NK-92 (cell line): ENCODE results near the gene BPGM.

Source experiments
- DNase-seq: peaks from one replicate; lab custom pipeline; 2025; ENCODE audit not compliant: unreplicated experiment; lab: John Stamatoyannopoulos, UW

BPGM gene

DNA sequence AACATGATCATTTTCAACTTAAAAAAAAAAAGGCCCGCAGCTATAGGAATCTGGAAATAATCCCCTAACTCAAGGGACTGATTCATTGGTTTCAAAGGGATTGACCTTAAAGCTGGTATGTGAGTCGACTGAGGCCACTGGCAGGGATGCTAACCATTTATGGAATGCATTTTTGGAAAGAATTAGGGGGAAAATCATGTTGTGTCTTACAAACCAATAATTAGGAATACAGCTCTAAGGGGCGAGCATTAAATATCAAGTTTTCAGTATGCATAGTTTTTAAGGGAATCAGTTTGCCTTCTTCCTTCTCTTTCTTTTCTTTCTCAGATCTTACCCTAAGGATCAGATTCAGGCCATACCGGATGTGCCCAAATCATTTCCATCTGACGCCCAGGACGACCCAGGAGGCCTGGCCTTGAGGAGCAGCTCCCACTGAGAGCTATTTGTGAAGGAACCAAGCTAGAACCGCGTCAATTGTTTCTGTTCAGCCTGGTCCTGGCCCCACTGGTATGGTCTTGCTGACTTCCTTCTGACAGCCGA lies 48.7 kb downstream of the BPGM start:
- DNase-seq, result no peak

GRCh38 chr7:134696261-134696660 lies 49.6 kb downstream of the BPGM start:
- DNase-seq, result no peak

DNA sequence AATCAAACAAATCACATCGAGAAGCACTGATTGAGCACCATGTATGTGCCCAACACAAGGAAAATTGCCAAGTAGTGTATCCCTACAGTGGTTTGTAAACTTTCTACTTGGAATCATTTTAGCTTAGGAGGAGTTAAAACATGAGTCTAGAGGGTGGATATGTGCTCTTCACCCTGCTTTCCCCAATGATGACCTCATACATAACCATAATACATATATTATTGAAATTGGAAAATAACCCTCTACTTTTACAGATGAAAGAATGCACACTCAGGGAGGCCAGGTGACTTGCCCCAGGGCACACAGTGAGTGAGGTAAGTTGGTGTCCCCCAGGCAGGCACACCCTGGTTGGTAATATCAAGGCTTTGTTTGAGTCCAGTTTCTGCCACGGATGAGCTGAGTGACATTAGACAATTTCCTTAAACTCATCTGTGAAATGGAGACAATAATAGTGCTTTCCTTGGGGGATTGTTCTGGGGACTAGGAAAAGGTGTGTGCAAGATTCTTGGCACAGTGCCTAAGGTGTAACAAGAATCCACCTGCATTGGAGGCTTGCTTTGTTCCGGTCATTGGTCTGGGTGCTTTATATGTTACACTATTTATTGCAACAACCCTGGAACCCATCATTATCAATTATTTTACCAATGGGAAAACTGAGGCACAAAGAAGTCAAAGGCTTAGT lies 50.7 kb downstream of the BPGM start:
- no peak for DNase-seq

DNA sequence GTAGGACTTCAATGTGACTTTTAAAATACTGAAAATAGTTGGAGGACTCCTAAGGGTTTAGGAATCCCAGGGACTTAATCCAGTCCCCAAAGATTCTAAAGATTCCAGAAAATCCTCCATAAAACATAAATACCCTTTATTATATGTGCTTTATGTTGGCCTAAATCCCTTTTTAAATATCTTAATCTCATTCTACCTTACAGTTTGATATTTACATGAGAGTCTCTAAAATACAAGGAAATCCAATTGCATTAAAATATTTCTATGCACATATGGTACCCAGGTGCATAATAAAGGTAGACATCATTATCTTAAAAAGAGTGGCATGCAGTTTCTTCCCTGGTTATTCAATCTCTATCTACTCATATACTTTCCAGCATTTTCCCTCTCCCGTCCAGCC lies 51.8 kb downstream of the BPGM start:
- no peak for DNase-seq

- no peak for DNase-seq
These were observed 52.6 kb downstream of the BPGM start for GRCh38 chr7:134699021-134699818.

- DNase-seq, result no peak
These were observed 53.2 kb downstream of the BPGM start for GRCh38 chr7:134699899-134700298.

- DNase-seq, result no peak
These were observed 54.6 kb downstream of the BPGM start for GRCh38 chr7:134701272-134701671.

DNA sequence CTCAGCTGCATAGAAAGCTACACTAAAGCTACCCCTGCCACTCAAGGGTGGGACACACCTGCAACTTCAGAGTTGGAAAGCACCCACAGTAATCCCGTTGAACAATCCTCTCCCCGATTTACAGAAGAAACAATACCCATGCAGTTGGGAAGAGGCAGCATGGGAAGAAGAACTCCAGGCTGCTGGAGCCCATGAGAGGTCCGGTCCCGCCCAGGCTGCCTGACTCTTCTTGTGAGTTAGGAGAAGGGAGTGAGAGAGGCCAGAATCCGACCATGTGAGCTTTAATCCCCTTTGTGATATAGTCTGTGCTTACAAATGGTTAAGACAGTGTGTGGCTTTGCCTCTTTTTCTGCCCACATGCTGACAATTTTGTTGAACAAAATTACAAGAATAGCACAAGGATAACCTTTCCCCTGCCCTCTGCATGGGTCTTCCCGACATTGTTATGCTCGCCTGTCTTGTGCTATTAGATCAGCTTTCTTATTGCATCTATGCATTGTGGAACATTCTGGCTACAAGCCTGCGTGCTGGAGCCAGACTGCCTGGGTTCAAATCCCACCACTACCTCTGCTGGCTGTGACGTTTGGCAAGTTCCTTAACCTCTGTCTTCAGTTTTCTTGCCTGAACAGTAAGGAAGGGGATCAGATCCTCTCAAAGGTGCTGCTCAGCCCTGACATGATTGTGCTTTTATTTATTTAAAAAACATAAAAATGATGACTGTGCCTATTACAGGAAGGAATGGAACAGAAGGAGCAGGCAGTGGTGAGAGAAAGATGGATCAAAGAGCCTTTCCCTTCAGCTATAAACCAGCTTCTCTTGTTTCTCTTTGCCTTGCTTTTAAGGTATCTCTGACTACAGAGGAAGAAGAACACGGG lies 56.0 kb downstream of the BPGM start:
- DNase-seq, result no peak

DNA sequence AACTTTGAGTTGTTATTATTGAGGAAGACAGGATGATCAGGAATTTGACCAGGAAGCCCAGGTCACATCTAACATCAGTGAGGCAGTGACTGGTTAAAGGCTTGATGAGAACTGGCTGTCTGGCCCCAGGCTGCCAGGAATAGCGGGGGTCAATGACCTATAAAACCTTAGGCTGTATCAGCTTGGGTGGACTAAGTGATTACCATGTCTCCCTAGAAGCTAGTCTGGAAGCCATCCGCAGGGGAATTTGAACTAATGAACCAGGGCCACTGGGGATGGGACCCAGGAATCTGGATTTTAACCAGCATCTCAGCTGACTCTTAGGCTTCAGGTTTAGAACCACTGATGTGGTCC lies 56.6 kb downstream of the BPGM start:
- no peak for DNase-seq

DNA sequence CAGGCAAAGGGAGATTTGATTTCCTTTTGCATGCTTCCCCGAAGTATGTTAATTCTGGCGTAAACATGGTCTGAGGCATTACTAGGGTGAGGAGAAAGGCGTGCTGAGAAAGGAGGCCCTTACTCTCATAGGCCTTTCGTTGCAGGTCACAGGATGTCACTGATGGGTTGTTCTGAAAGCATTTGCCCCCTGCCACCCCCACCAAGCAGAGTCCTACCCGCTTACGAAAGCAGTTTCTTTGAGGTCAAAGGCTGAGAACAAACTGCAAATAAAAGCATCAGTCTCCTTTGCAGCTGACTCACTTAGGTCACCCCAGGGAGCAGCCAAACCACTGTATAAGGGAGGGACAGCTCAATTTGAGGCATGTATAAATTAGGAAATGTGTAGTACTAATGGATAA lies 57.1 kb downstream of the BPGM start:
- no peak for DNase-seq

DNA sequence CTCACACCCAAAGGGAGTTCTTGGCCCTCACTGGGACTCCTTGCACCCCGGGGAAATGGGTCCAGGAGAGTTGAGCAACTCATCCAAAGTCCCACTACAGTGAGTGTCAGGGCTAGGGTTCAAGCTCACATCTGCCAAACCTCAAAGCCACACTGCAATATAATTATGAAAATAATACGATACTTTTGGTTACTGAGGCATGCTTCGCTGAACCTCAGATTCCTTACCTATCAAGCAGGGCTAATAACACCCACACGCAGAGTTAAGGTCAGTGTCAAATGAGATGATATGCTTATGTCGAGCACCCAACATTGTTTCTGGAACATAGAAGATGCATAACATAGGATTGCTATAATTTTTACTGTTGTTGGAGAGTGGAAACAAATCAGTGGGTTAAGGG lies 58.2 kb downstream of the BPGM start:
- no peak for DNase-seq

- no peak for DNase-seq
These were observed 59.1 kb downstream of the BPGM start for GRCh38 chr7:134705716-134706115.

GRCh38 chr7:134706468-134706867 lies 59.8 kb downstream of the BPGM start:
- no peak for DNase-seq

- no peak for DNase-seq
These were observed 61.2 kb downstream of the BPGM start for GRCh38 chr7:134707663-134708378.

DNA sequence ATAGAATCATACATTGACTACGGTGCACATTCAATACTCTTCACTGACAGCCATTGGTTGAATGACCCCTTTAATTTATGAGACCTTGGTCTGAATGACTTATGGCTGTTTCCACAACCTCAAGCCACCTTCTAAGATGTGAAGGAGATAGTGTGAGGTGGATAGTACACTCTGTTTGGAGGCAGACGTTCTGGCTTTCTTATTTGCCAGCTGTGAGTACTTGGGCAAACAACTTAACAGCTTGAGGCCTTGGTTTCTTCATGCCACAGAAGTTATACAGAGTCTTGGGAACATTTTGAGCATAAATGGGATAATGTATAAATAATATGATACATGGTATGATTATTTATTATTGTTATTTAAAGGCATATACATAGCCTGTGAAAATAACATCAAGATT lies 62.0 kb downstream of the BPGM start:
- DNase-seq, result no peak

DNA sequence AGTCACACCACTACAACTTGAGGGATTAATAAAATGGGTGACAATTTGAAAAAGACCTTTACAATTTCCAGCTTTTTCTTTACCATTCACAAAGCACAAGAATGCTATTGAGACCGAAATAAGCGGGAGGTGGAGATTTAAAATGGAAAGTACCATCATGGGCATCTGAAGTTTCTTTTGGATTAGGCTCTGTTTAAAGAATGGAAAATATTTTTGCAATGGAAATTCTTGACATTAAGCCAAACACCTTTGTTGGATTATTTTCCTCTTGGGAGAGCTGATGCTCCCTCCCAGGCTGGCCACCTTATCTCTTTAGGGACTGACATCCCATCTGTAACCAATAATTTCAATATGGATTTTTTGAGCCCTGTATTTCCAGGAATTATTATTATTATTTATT lies 62.5 kb downstream of the BPGM start:
- no peak for DNase-seq

- DNase-seq, result no peak
These were observed 63.8 kb downstream of the BPGM start for GRCh38 chr7:134710511-134710853.

DNA sequence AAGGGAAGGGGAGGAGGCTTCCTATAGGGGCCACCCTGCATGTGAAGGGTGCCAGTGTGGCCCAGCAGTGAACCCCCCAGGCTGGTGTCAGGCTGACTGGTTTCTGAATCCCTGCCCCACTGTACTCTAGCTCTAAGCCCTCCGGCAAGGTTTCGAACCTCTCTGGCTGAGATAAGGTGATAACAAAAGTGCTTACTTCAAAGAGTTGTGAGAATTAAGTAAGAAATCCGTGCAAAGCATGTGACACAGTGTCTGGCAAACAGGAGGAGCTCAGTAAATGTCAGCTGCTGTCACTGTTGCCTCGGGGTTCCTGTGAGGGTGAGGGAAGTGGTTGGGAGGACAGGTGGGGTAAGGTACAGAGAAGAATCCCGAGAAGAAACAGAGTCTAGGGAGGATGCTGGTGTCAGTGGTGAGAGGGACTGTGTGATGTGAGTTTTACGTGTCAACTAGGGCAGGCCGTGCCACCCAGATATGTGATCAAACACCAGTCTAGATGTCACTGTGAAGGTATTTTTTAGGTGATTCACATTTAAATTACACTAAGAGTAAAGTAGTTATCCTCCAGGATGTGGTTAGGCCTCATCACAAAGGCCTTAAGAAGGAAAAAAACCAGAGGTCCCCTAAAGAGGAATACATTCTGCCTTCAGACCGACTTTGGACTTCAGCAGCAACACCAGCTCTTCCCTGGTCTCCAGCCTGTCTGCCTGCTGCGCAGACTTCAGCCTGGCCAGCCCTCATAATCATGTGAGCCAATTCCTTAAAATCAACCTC lies 64.4 kb downstream of the BPGM start:
- no peak for DNase-seq

GRCh38 chr7:134712196-134712595 lies 65.5 kb downstream of the BPGM start:
- no peak for DNase-seq

- DNase-seq, result no peak
These were observed 68.0 kb downstream of the BPGM start for GRCh38 chr7:134714470-134715205.
